Endodermal cell (in vitro differentiated cells): ENCODE data around the gene POTEF. TPM values are rescaled to one million over a fixed set of nuclear protein-coding genes. Genes with fewer than 3 reads are reported as not detected.
"Not testable (repeated sequence)": the region's sequence is repeated elsewhere in the genome, so short reads cannot be mapped to it uniquely, and the experiment has no call there.

Experiments used
- DNase-seq: peaks from one replicate; pipeline ENCODE4 v3.0.0-alpha.2; 2017
- H3K27ac ChIP-seq: 2 replicates; pipeline ENCODE4 v1.5.1; 2013; ENCODE audit warnings: mild to moderate bottlenecking, low read depth, low read length, moderate library complexity
- H3K27me3 ChIP-seq: 2 replicates; pipeline ENCODE4 v1.6.1; 2013; ENCODE audit warnings: mild to moderate bottlenecking, low read length, moderate library complexity; ENCODE audit not compliant: insufficient read depth, control insufficient read depth, poor library complexity, severe bottlenecking
- H3K36me3 ChIP-seq: 2 replicates; pipeline ENCODE4 v1.7.0; 2013; ENCODE audit warnings: mild to moderate bottlenecking, low read length, moderate library complexity; ENCODE audit not compliant: control insufficient read depth, insufficient read depth
- H3K4me1 ChIP-seq: one replicate; pipeline ENCODE4 v1.7.0; 2013; ENCODE audit warnings: low read length; ENCODE audit not compliant: control insufficient read depth, insufficient read depth
- H3K4me3 ChIP-seq: 2 replicates; pipeline ENCODE4 v1.5.1; 2013; ENCODE audit warnings: mild to moderate bottlenecking, low read length, moderate library complexity
- H3K9ac ChIP-seq: 2 replicates; pipeline ENCODE4 v1.6.1; 2013; ENCODE audit warnings: mild to moderate bottlenecking, low read length, moderate library complexity; ENCODE audit not compliant: poor library complexity, severe bottlenecking; ENCODE audit errors: extremely low read depth
- H3K9me3 ChIP-seq: 2 replicates; pipeline ENCODE4 v1.6.1; 2013; ENCODE audit warnings: mild to moderate bottlenecking, low read length, moderate library complexity; ENCODE audit not compliant: control insufficient read depth
- H3K27ac Mint-ChIP-seq: 2 replicates; pipeline ENCODE4 v1.8.0; 2020; ENCODE audit warnings: mixed read lengths
- H3K27me3 Mint-ChIP-seq: 2 replicates; pipeline ENCODE4 v1.8.0; 2021; ENCODE audit warnings: mild to moderate bottlenecking, mixed read lengths; ENCODE audit not compliant: insufficient read depth
- H3K36me3 Mint-ChIP-seq: 2 replicates; pipeline ENCODE4 v1.8.0; 2020; ENCODE audit warnings: low read depth, mixed read lengths
- H3K4me1 Mint-ChIP-seq: 2 replicates; pipeline ENCODE4 v1.8.0; 2020; ENCODE audit warnings: mixed read lengths
- H3K4me3 Mint-ChIP-seq: 2 replicates; pipeline ENCODE4 v1.8.0; 2020; ENCODE audit warnings: mild to moderate bottlenecking, moderate library complexity, mixed read lengths
- H3K9me3 Mint-ChIP-seq: 2 replicates; pipeline ENCODE4 v1.8.0; 2020; ENCODE audit warnings: mild to moderate bottlenecking, mixed read lengths
- CTCF ChIP-seq: fragments of 200-600 bp; sonication (generic); conservative IDR thresholded peaks from 2 replicates; pipeline ENCODE4 v1.5.0; 2021; ENCODE audit warnings: antibody characterized with exemption, mild to moderate bottlenecking
- WGBS, 2 experiments: methylation state at CpG; one replicate each; pipeline versions ENCODE4 v1.1.5 to v1.1.7; 2013; ENCODE audit warnings: missing lambda C conversion rate in 2 of 2, mixed read lengths in 1 of 2; ENCODE audit not compliant: insufficient coverage in 1 of 2, insufficient read length in 1 of 2; 5-methylcytosine and 5-hydroxymethylcytosine counted together
- long read RNA-seq, 4 experiments: library from polyadenylated mRNA in 2 of 4; library from RNA in 1 of 4; library from capped mRNA in 1 of 4; stranded (forward) in 3 of 4; unstranded in 1 of 4; transcript quantifications; one replicate each; pipeline ENCODE4 v2.0.0, GENCODE V29; 2020 to 2021; ENCODE audit warnings: inconsistent platforms in 1 of 4
- polyA plus RNA-seq, 2 experiments: library from polyadenylated mRNA; stranded (reverse); fragments of 50-300 nt; gene quantifications; one replicate each; pipeline ENCODE4 v1.2.3, GENCODE V29; 2013
- total RNA-seq, 2 donors: library from RNA; stranded (reverse); fragmentation: NEBNext Ultra II Directional in 1 of 2; extraction: Animal tissue kit (Norgen Biotek cat#: 25700) in 1 of 2; gene quantifications; 2 replicates in 1 of 2; 3 replicates in 1 of 2; pipeline ENCODE4 v1.2.1, GENCODE V29; 2021

POTEF gene
- 10 to 100 TPM in 1 of 2 donors, under 1 TPM in 1; 0.18 to 12.7 TPM for total RNA-seq
- polyA plus RNA-seq (2013, experiment 1 of 2), result 0.18 TPM
- polyA plus RNA-seq (2013, experiment 2 of 2), result 0.17 TPM
- long read RNA-seq, experiment 1, result 0 reads
- long read RNA-seq, experiment 2, result 0 reads
- long read RNA-seq, experiment 3, partial matches to known transcripts, result 5 of 10 reads
- long read RNA-seq, experiment 3, other reads (novel, unspliced or antisense), result 4 of 10 reads
- long read RNA-seq, experiment 4, result 0 reads

- H3K4me1 ChIP-seq, H3K4me1 Mint-ChIP-seq, H3K36me3 ChIP-seq, H3K9me3 ChIP-seq, H3K27ac ChIP-seq, H3K4me3 ChIP-seq, H3K9me3 Mint-ChIP-seq, H3K36me3 Mint-ChIP-seq, H3K27me3 Mint-ChIP-seq, H3K27me3 ChIP-seq, H3K9ac ChIP-seq: not testable (repeated sequence)
- DNase-seq, result peak; percentile 92
- Mint-ChIP-seq H3K4me3 (peak within 1 kb of the TSS; percentile 85), H3K27ac (peak within 1 kb of the TSS; percentile 97)
- WGBS, 2 experiments, result 85 to 97% methylated on average over 7 to 12 of the region's 29 CpGs
These were observed at the start of gene POTEF for GRCh38 chr2:130129120-130129829. Gene POTEF, minus strand, starts transcription at chr2:130129222. Its CDS starts 8,707 bp downstream, at chr2:130120515.

GRCh38 chr2:130174866-130175265 is 45.8 kb upstream of the POTEF start:
- not testable (repeated sequence) for H3K27ac ChIP-seq, H3K9me3 ChIP-seq, H3K9ac ChIP-seq, H3K9me3 Mint-ChIP-seq, H3K4me3 ChIP-seq, H3K4me3 Mint-ChIP-seq, H3K4me1 ChIP-seq, DNase-seq, H3K27me3 Mint-ChIP-seq, H3K27me3 ChIP-seq, H3K27ac Mint-ChIP-seq, H3K4me1 Mint-ChIP-seq
- H3K36me3 ChIP-seq, result peaks cover 54% of the 10 kb centered on the region
- peaks cover 44% of the 10 kb centered on the region for H3K36me3 Mint-ChIP-seq
- 93 to 94% methylated on average over 4 to 5 of the region's 5 CpGs for WGBS, 2 experiments

- peaks cover 63% of the 10 kb centered on the region for H3K36me3 ChIP-seq
- no peak for TF ChIP-seq CTCF
- no peaks in the 10 kb centered on the region for H3K9me3 ChIP-seq
- Mint-ChIP-seq H3K27me3 (no peaks in the 10 kb centered on the region), H3K36me3 (peaks cover 74% of the 10 kb centered on the region), H3K4me3 (no peak overlapping the region), H3K4me1 (no peaks in the 10 kb centered on the region), H3K9me3 (no peaks in the 10 kb centered on the region), H3K27ac (no peak overlapping the region)
- 93 to 97% methylated on average over 6 to 7 of the region's 7 CpGs for WGBS, 2 experiments
- no peaks in the 10 kb centered on the region for H3K4me1 ChIP-seq
- H3K4me3 ChIP-seq, result no peak overlapping the region
- no peak overlapping the region for H3K9ac ChIP-seq
- H3K27me3 ChIP-seq, result no peaks in the 10 kb centered on the region
- no peak overlapping the region for H3K27ac ChIP-seq
- no peak for DNase-seq
These were observed 40.9 kb upstream of the POTEF start for GRCh38 chr2:130169896-130170295.

GRCh38 chr2:130169163-130169562 is 40.1 kb upstream of the POTEF start:
- H3K27ac Mint-ChIP-seq, result not testable (repeated sequence)

GRCh38 chr2:130166611-130167010 is 37.6 kb upstream of the POTEF start:
- not testable (repeated sequence) for H3K27ac ChIP-seq, H3K27me3 Mint-ChIP-seq, H3K27me3 ChIP-seq, H3K4me1 Mint-ChIP-seq, H3K4me3 ChIP-seq, H3K4me1 ChIP-seq, H3K4me3 Mint-ChIP-seq, H3K9ac ChIP-seq, H3K27ac Mint-ChIP-seq, H3K9me3 ChIP-seq, DNase-seq, H3K9me3 Mint-ChIP-seq
- WGBS, 2 experiments, result 89 to 93% methylated on average over 3 of the region's 3 CpGs
- peaks cover 47% of the 10 kb centered on the region for H3K36me3 ChIP-seq
- H3K36me3 Mint-ChIP-seq, result peaks cover 66% of the 10 kb centered on the region

More at GRCh38 chr2:130169163-130169562, 40.1 kb upstream of the POTEF start:
- not testable (repeated sequence) for DNase-seq, H3K4me3 Mint-ChIP-seq, H3K4me1 ChIP-seq, H3K27me3 ChIP-seq, H3K9me3 ChIP-seq, H3K9ac ChIP-seq, H3K27ac ChIP-seq, H3K4me1 Mint-ChIP-seq, H3K4me3 ChIP-seq, H3K27me3 Mint-ChIP-seq, H3K9me3 Mint-ChIP-seq
- peaks cover 74% of the 10 kb centered on the region for H3K36me3 Mint-ChIP-seq
- H3K36me3 ChIP-seq, result peaks cover 62% of the 10 kb centered on the region
- 100% methylated on average over 3 of the region's 3 CpGs; no CpG with 5 or more reads in 1 of the 2 experiments for WGBS, 2 experiments
